Liver (tissue), 9 donors: Measurements from ENCODE around the gene CCDC102A. TPM values are rescaled to one million over a fixed set of nuclear protein-coding genes. Genes with fewer than 3 reads are reported as not detected.

Source experiments
- DNase-seq: peaks from one replicate; pipeline ENCODE4 v3.0.0-alpha.2; 2017; ENCODE audit warnings: low spot score
- H3K27ac ChIP-seq, 2 donors: one replicate each; pipeline ENCODE4 v1.7.0; 2013; ENCODE audit warnings: inconsistent platforms in 2 of 2, low read length in 2 of 2, control low read depth in 1 of 2, low read depth in 1 of 2, mild to moderate bottlenecking in 1 of 2
- H3K27me3 ChIP-seq, 4 donors: one replicate each; pipeline versions ENCODE4 v1.6.1 to v1.7.0; 2013; ENCODE audit warnings: low read length in 3 of 4, inconsistent platforms in 1 of 4, mild to moderate bottlenecking in 1 of 4, moderate library complexity in 1 of 4; ENCODE audit not compliant: control insufficient read depth in 4 of 4, insufficient read depth in 4 of 4
- H3K36me3 ChIP-seq, 4 donors: one replicate each; pipeline versions ENCODE4 v1.6.1 to v1.7.0; 2013; ENCODE audit warnings: low read length in 3 of 4, mild to moderate bottlenecking in 3 of 4, low read depth in 1 of 4, moderate library complexity in 1 of 4; ENCODE audit not compliant: control insufficient read depth in 4 of 4, insufficient read depth in 3 of 4
- H3K4me1 ChIP-seq, 4 donors: one replicate each; pipeline versions ENCODE4 v1.6.1 to v1.7.0; 2013; ENCODE audit warnings: low read length in 3 of 4, mild to moderate bottlenecking in 3 of 4, moderate library complexity in 1 of 4; ENCODE audit not compliant: control insufficient read depth in 4 of 4, insufficient read depth in 4 of 4
- H3K4me3 ChIP-seq, 3 donors: one replicate each; pipeline versions ENCODE4 v1.6.1 to v1.7.0; 2013; ENCODE audit warnings: low read length in 3 of 3, control low read depth in 1 of 3, low read depth in 1 of 3, mild to moderate bottlenecking in 1 of 3
- H3K9ac ChIP-seq, 2 donors: one replicate each; pipeline ENCODE4 v1.7.0; 2013; ENCODE audit warnings: low read length in 2 of 2, mild to moderate bottlenecking in 2 of 2, moderate library complexity in 2 of 2, control low read depth in 1 of 2, low read depth in 1 of 2
- H3K9me3 ChIP-seq, 4 donors: one replicate each; pipeline versions ENCODE4 v1.6.1 to v1.7.0; 2013; ENCODE audit warnings: low read length in 3 of 4; ENCODE audit not compliant: control insufficient read depth in 4 of 4
- ATF3 ChIP-seq: IDR thresholded peaks from 2 replicates; pipeline ENCODE4 v1.6.1; 2016; ENCODE audit warnings: antibody characterized with exemption
- CTCF ChIP-seq: fragments of 150-350 bp; IDR thresholded peaks from 2 replicates; pipeline ENCODE4 v1.5.1; 2017; ENCODE audit warnings: improper control_type of control experiment, low read depth, low read length; ENCODE audit not compliant: missing input control
- EGR1 ChIP-seq, 2 donors: IDR thresholded peaks; 2 replicates each; pipeline ENCODE4 v1.6.1; 2016 to 2018; ENCODE audit warnings: antibody characterized with exemption in 2 of 2, low read depth in 2 of 2
- FOXA1 ChIP-seq: IDR thresholded peaks from 2 replicates; pipeline ENCODE4 v1.6.1; 2016; ENCODE audit warnings: antibody characterized with exemption
- FOXA2 ChIP-seq: IDR thresholded peaks from 2 replicates; pipeline ENCODE4 v1.6.1; 2016; ENCODE audit warnings: antibody characterized with exemption
- HNF4A ChIP-seq, 2 donors: conservative IDR thresholded peaks; 2 replicates each; pipeline ENCODE4 v1.6.1; 2016; ENCODE audit warnings: antibody characterized with exemption in 2 of 2, mild to moderate bottlenecking in 2 of 2
- HNF4G ChIP-seq: IDR thresholded peaks from 2 replicates; pipeline ENCODE4 v1.6.1; 2016; ENCODE audit warnings: antibody characterized with exemption
- JUND ChIP-seq, 2 donors: IDR thresholded peaks; 2 replicates each; pipeline ENCODE4 v1.6.1; 2016; ENCODE audit warnings: antibody characterized with exemption in 2 of 2
- MAX ChIP-seq: IDR thresholded peaks from 2 replicates; pipeline ENCODE4 v1.6.1; 2016; ENCODE audit warnings: antibody characterized with exemption
- NR2F2 ChIP-seq: IDR thresholded peaks from 2 replicates; pipeline ENCODE4 v1.6.1; 2016; ENCODE audit warnings: antibody characterized with exemption
- RAD21 ChIP-seq, 2 donors: IDR thresholded peaks; 2 replicates each; pipeline ENCODE4 v1.6.1; 2016; ENCODE audit warnings: antibody characterized with exemption in 2 of 2, mild to moderate bottlenecking in 2 of 2
- REST ChIP-seq: IDR thresholded peaks from 2 replicates; pipeline ENCODE4 v1.6.1; 2016; ENCODE audit warnings: antibody characterized with exemption, mild to moderate bottlenecking
- RXRA ChIP-seq, 2 donors: IDR thresholded peaks; 2 replicates each; pipeline ENCODE4 v1.6.1; 2017 to 2018; ENCODE audit warnings: antibody characterized with exemption in 2 of 2, mild to moderate bottlenecking in 1 of 2
- YY1 ChIP-seq: IDR thresholded peaks from 2 replicates; pipeline ENCODE4 v1.6.1; 2016; ENCODE audit warnings: antibody characterized with exemption, mild to moderate bottlenecking
- ZBTB33 ChIP-seq: IDR thresholded peaks from 2 replicates; pipeline ENCODE4 v1.6.1; 2016; ENCODE audit warnings: antibody characterized with exemption
- WGBS: extraction: QIAGEN DNeasy Blood & Tissue Kit; methylation state at CpG from one replicate; pipeline ENCODE4 v1.1.7; 2013; 5-methylcytosine and 5-hydroxymethylcytosine counted together
- polyA plus RNA-seq, 2 donors: library from polyadenylated mRNA; stranded (reverse) in 1 of 2; unstranded in 1 of 2; fragments of 200-250 nt in 1 of 2; fragments of >200 nt in 1 of 2; fragmentation: Nextera tagmentation in 1 of 2; extraction: Ambion mirVana in 1 of 2; gene quantifications; one replicate each; pipeline versions ENCODE4 v1.2.1 to v1.2.3, GENCODE V29; 2013 to 2015
- total RNA-seq, 2 donors: library from RNA; depleted of rRNA; stranded (reverse); fragments of >200 nt; gene quantifications; one replicate each; pipeline ENCODE4 v1.2.3, GENCODE V29; 2014
- donor health status: healthy.
- donor health status: healthy.
- donor health status: healthy.
- donor health status: healthy.
- donor health status: healthy.

Gene CCDC102A
- total and polyA plus RNA-seq, 4 donors = 0.36 to 2.6 (median 1.7) TPM

- H3K4me1 ChIP-seq = peaks cover 0 to 4% (median 1%) of the 10 kb centered on the region in 4 donors
- no peak for DNase-seq
- H3K9me3 ChIP-seq = no peaks in the 10 kb centered on the region
- no peak overlapping the region for H3K9ac ChIP-seq
- no peak overlapping the region for H3K27ac ChIP-seq
- H3K4me3 ChIP-seq = no peak overlapping the region
- no peak for TF ChIP-seq HNF4G
- no peak for TF ChIP-seq JUND (IDR thresholded peaks at IDR 0.05)
- TF ChIP-seq YY1 = no peak
- TF ChIP-seq NR2F2 = no peak
- TF ChIP-seq EGR1 (IDR thresholded peaks at IDR 0.05; ENCODE audit: low read depth in 2 of 2) = no peak
- no peak for TF ChIP-seq ATF3
- TF ChIP-seq RXRA (IDR thresholded peaks at IDR 0.05) = no peak
- no peak for TF ChIP-seq HNF4A (conservative IDR thresholded peaks at IDR 0.05)
- no peak for TF ChIP-seq FOXA1
- no peak for TF ChIP-seq ZBTB33
- TF ChIP-seq FOXA2 = no peak
- TF ChIP-seq CTCF = no peak
- no peak for TF ChIP-seq REST
- TF ChIP-seq RAD21 (IDR thresholded peaks at IDR 0.05) = no peak
- TF ChIP-seq MAX = no peak
- H3K36me3 ChIP-seq = no peaks in the 10 kb centered on the region
- no peaks in the 10 kb centered on the region for H3K27me3 ChIP-seq
- WGBS = 91% methylated on average over 2 of the region's 2 CpGs
Observed at GRCh38 chr16:57540387-57540786, 4.0 kb upstream of the CCDC102A start.

GRCh38 chr16:57539072-57539796 lies 2.9 kb upstream of the CCDC102A start:
- TF ChIP-seq MAX (no peak), YY1 (no peak), JUND (IDR thresholded peaks at IDR 0.05) (no peak), RAD21 (IDR thresholded peaks at IDR 0.05) (no peak), FOXA2 (no peak), HNF4A (conservative IDR thresholded peaks at IDR 0.05) (no peak)
- WGBS = 83% methylated on average over 10 of the region's 10 CpGs

More at GRCh38 chr16:57539072-57539796, 2.9 kb upstream of the CCDC102A start:
- no peak for DNase-seq
- Histone ChIP-seq H3K36me3 (no peaks in the 10 kb centered on the region), H3K27ac (no peak overlapping the region), H3K4me1 (peaks cover 0 to 4% (median 1%) of the 10 kb centered on the region in 4 donors), H3K4me3 (no peak overlapping the region), H3K27me3 (no peaks in the 10 kb centered on the region), H3K9me3 (no peaks in the 10 kb centered on the region), H3K9ac (no peak overlapping the region)
